ENCODE results near the gene MAN1A2. TPM values are rescaled to one million over a fixed set of nuclear protein-coding genes. Genes with fewer than 3 reads are reported as not detected.
"Not testable (repeated sequence)": the region's sequence is repeated elsewhere in the genome, so short reads cannot be mapped to it uniquely, and the experiment has no call there.

Gene MAN1A2
- total RNA-seq, 1 donor from 2014 or later = 30.1 TPM

DNA sequence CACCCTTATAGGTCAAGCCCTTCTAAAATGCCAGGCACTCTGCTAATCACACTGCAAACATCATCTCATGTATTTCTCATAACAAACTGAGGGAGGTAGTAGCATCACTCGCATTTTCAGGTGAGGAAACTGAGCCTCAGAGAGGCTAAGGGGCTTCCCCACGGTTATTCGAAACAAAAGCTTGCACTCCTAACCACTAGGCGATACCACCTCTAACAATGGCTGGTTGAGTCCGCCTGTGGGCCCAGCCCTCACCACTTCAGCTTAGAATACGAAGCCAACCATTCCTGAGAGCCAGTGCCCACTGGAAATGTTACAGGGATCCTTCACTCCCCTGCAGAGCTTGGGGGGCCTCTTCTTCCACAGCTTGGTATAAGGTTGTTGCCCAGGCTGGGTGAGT is 173.3 kb downstream of the MAN1A2 start:
- Mint-ChIP-seq H3K36me3 (ENCODE audit: low read depth) (no peaks in the 10 kb centered on the region), H3K4me1 (ENCODE audit: low read depth) (peaks cover 31% of the 10 kb centered on the region), H3K4me3 (no peak overlapping the region), H3K27me3 (ENCODE audit: insufficient read depth) (no peaks in the 10 kb centered on the region), H3K9me3 (no peaks in the 10 kb centered on the region), H3K27ac (no peak overlapping the region)
- DNase-seq (ENCODE audit: low spot score) = no peak
- intact Hi-C loops (cut with micrococcal nuclease) = no loop called here

DNA sequence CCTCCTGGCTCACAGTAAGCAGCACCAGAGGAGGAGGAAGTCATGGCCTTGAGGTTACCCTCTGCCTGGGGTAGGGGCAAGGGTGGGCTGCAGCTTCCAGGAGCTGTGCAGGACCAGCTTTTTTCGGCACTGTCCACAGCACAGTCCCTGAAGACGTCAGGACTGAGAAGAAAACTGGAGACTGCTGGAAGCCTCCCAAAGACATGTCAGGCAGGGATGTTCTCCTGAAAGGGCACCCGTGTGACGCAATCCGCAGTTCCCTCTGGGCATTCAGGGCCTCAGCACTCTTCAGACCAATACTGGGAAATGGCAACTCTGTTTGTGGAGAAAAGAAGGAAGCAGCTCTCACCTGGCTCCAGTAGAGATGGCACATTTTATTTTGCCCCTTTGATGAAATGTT is 173.8 kb downstream of the MAN1A2 start:
- peaks cover 31% of the 10 kb centered on the region for H3K4me1 Mint-ChIP-seq (ENCODE audit: low read depth)
- no peak overlapping the region for H3K27ac Mint-ChIP-seq
- peaks cover 4% of the 10 kb centered on the region for H3K27me3 Mint-ChIP-seq (ENCODE audit: insufficient read depth)
- no peaks in the 10 kb centered on the region for H3K36me3 Mint-ChIP-seq (ENCODE audit: low read depth)
- DNase-seq (ENCODE audit: low spot score) = no peak
- H3K9me3 Mint-ChIP-seq = no peaks in the 10 kb centered on the region
- H3K4me3 Mint-ChIP-seq = no peak overlapping the region
- intact Hi-C loops (cut with micrococcal nuclease) = no loop called here

DNA sequence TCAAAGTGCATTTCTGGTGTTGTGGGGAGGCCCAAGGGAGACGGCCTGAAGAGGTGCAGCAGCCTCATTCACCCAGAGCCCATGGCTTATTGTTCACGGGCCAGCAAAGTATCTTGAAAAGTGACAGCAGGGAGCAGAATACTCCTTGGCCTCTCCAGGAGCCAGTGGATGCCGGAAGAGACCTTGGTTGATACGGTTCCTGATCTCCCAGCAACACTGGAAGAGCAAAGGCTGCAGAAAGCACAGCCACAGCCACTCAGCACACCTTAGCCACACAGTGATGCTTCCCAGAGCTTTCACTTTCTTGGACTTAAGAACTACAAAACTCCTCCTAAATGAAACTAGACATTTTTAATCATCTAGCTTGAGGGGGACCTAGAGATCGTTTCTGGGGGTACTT is 174.3 kb downstream of the MAN1A2 start:
- H3K36me3 Mint-ChIP-seq (ENCODE audit: low read depth) = no peaks in the 10 kb centered on the region
- H3K4me1 Mint-ChIP-seq (ENCODE audit: low read depth) = peaks cover 31% of the 10 kb centered on the region
- H3K9me3 Mint-ChIP-seq = no peaks in the 10 kb centered on the region
- H3K4me3 Mint-ChIP-seq = no peak overlapping the region
- intact Hi-C loops (cut with micrococcal nuclease) = no loop called here
- peaks cover 5% of the 10 kb centered on the region for H3K27me3 Mint-ChIP-seq (ENCODE audit: insufficient read depth)
- no peak for DNase-seq (ENCODE audit: low spot score)
- H3K27ac Mint-ChIP-seq = no peak overlapping the region

DNA sequence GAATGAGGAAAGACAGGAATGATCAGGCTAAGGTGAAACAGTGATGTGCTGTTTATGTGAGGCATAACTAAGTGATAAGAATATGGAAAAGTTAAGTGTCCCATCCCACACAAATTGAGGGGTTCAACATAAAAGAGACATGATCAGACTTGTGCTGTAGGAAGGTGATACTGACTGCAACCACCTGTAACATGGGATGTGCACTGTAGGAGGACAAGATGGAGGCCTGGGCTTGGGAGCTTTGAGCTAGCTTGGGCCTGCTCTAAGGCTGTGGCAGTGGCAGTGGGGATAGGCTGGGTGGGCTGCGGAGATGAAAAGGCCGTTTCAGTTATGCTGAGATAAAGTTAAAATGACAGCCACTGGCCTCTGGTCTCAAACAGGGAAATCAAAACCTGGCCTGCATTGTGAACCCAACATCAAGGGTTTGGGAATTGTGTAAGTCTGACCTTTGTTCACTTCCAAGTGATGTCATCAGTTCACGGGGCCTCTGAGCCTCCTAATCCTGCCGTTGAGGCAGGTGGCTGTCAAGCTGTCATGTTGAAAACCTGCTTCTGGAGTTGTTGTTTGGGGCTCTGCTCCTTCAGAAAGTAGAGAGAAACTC is 177.4 kb downstream of the MAN1A2 start:
- Mint-ChIP-seq H3K27me3 (ENCODE audit: insufficient read depth) (peaks cover 11% of the 10 kb centered on the region), H3K4me1 (ENCODE audit: low read depth) (peaks cover 31% of the 10 kb centered on the region), H3K27ac (no peak overlapping the region), H3K9me3 (no peaks in the 10 kb centered on the region), H3K36me3 (ENCODE audit: low read depth) (no peaks in the 10 kb centered on the region), H3K4me3 (no peak overlapping the region)
- no peak for DNase-seq (ENCODE audit: low spot score)
- intact Hi-C loops (cut with micrococcal nuclease) = no loop called here

- Mint-ChIP-seq H3K4me1 (ENCODE audit: low read depth) (peaks cover 19% of the 10 kb centered on the region), H3K27ac (no peak overlapping the region), H3K27me3 (ENCODE audit: insufficient read depth) (peaks cover 11% of the 10 kb centered on the region), H3K36me3 (ENCODE audit: low read depth) (no peaks in the 10 kb centered on the region), H3K9me3 (no peaks in the 10 kb centered on the region), H3K4me3 (no peak overlapping the region)
- no peak for DNase-seq (ENCODE audit: low spot score)
- intact Hi-C loops (cut with micrococcal nuclease) = no loop called here
These were observed 179.2 kb downstream of the MAN1A2 start for GRCh38 chr1:117546467-117546866.

GRCh38 chr1:117553471-117553870 is 186.2 kb downstream of the MAN1A2 start:
- Mint-ChIP-seq H3K4me1 (ENCODE audit: low read depth) (no peaks in the 10 kb centered on the region), H3K36me3 (ENCODE audit: low read depth) (no peaks in the 10 kb centered on the region), H3K27ac (no peak overlapping the region), H3K4me3 (no peak overlapping the region), H3K9me3 (peaks cover 5% of the 10 kb centered on the region), H3K27me3 (ENCODE audit: insufficient read depth) (peaks cover 20% of the 10 kb centered on the region)
- intact Hi-C loops (cut with micrococcal nuclease) = no loop called here
- DNase-seq (ENCODE audit: low spot score) = no peak

DNA sequence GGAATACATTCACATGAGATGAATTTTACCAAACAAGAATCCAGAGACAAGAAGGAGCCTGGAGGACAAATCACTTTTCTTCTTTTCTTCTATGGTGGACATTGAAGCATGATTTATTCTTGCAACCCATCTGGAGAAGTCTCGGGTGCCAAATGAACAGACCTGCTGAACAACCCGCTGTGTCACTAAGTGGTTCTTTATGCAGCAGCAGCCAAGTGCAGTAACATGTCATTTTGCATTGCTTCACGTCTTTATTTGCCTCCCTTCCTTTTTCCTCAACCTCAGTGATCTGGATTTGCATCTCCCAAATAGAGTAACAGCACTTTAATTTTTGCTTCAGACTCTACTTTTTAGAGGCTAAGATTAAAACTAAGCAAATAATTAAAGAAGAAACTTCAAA is 188.6 kb downstream of the MAN1A2 start:
- H3K36me3 Mint-ChIP-seq (ENCODE audit: low read depth) = no peaks in the 10 kb centered on the region
- peaks cover 11% of the 10 kb centered on the region for H3K9me3 Mint-ChIP-seq
- intact Hi-C loops (cut with micrococcal nuclease) = no loop called here

GRCh38 chr1:117556341-117556740 is 189.1 kb downstream of the MAN1A2 start:
- Mint-ChIP-seq H3K27me3 (ENCODE audit: insufficient read depth) (peaks cover 20% of the 10 kb centered on the region), H3K4me3 (no peak overlapping the region), H3K9me3 (peaks cover 11% of the 10 kb centered on the region), H3K4me1 (ENCODE audit: low read depth) (no peaks in the 10 kb centered on the region), H3K36me3 (ENCODE audit: low read depth) (no peaks in the 10 kb centered on the region), H3K27ac (no peak overlapping the region)
- DNase-seq (ENCODE audit: low spot score) = no peak
- intact Hi-C loops (cut with micrococcal nuclease) = no loop called here

More for the DNA sequence above, 188.6 kb downstream of the MAN1A2 start:
- no peak overlapping the region for H3K4me3 Mint-ChIP-seq
- no peak for DNase-seq (ENCODE audit: low spot score)
- no peak overlapping the region for H3K27ac Mint-ChIP-seq
- H3K4me1 Mint-ChIP-seq (ENCODE audit: low read depth) = no peaks in the 10 kb centered on the region
- H3K27me3 Mint-ChIP-seq (ENCODE audit: insufficient read depth) = peaks cover 20% of the 10 kb centered on the region

- H3K4me3 Mint-ChIP-seq = no peak overlapping the region
- peaks cover 20% of the 10 kb centered on the region for H3K27me3 Mint-ChIP-seq (ENCODE audit: insufficient read depth)
- no peaks in the 10 kb centered on the region for H3K4me1 Mint-ChIP-seq (ENCODE audit: low read depth)
- intact Hi-C loops (cut with micrococcal nuclease) = no loop called here
- peaks cover 11% of the 10 kb centered on the region for H3K9me3 Mint-ChIP-seq
- no peaks in the 10 kb centered on the region for H3K36me3 Mint-ChIP-seq (ENCODE audit: low read depth)
- no peak for DNase-seq (ENCODE audit: low spot score)
- H3K27ac Mint-ChIP-seq = no peak overlapping the region
These were observed 189.7 kb downstream of the MAN1A2 start for GRCh38 chr1:117556976-117557375.

GRCh38 chr1:117558451-117558850 is 191.2 kb downstream of the MAN1A2 start:
- not testable (repeated sequence) for DNase-seq (ENCODE audit: low spot score)

DNA sequence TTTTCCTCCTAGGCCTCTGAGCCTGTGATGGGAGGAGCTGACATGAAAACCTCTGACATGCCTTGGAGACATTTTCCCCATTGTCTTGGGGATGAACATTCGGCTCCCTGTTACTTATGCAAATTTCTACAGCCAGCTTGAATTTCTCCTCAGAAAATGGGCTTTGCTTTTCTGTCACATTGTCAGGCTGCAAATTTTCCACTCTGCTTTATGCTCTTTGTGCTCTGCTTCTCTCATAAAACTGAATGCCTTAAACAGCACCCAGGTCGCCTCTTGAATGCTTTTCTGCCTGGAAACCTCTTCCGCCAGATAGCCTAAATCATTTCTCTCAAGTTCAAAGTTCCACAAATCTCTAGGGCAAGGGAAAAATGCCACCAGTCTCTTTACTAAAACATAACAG is 191.9 kb downstream of the MAN1A2 start:
- Mint-ChIP-seq H3K9me3 (peaks cover 11% of the 10 kb centered on the region), H3K4me1 (ENCODE audit: low read depth) (no peaks in the 10 kb centered on the region), H3K27ac (no peak overlapping the region), H3K36me3 (ENCODE audit: low read depth) (no peaks in the 10 kb centered on the region), H3K27me3 (ENCODE audit: insufficient read depth) (peaks cover 18% of the 10 kb centered on the region), H3K4me3 (no peak overlapping the region)
- intact Hi-C loops (cut with micrococcal nuclease) = no loop called here
- no peak for DNase-seq (ENCODE audit: low spot score)

More at GRCh38 chr1:117558451-117558850, 191.2 kb downstream of the MAN1A2 start:
- intact Hi-C loops (cut with micrococcal nuclease); H3K4me1 Mint-ChIP-seq (ENCODE audit: low read depth); H3K36me3 Mint-ChIP-seq (ENCODE audit: low read depth); H3K27ac Mint-ChIP-seq; H3K4me3 Mint-ChIP-seq: not testable (repeated sequence)
- Mint-ChIP-seq H3K27me3 (ENCODE audit: insufficient read depth) (peaks cover 18% of the 10 kb centered on the region), H3K9me3 (peaks cover 11% of the 10 kb centered on the region)

GRCh38 chr1:117559985-117560384 is 192.7 kb downstream of the MAN1A2 start:
- Mint-ChIP-seq H3K4me1 (ENCODE audit: low read depth) (peaks cover 5% of the 10 kb centered on the region), H3K4me3 (no peak overlapping the region), H3K9me3 (peaks cover 11% of the 10 kb centered on the region), H3K27me3 (ENCODE audit: insufficient read depth) (peaks cover 20% of the 10 kb centered on the region), H3K36me3 (ENCODE audit: low read depth) (no peaks in the 10 kb centered on the region), H3K27ac (no peak overlapping the region)
- DNase-seq (ENCODE audit: low spot score) = no peak
- intact Hi-C loops (cut with micrococcal nuclease) = no loop called here

- DNase-seq (ENCODE audit: low spot score) = no peak
- intact Hi-C loops (cut with micrococcal nuclease) = no loop called here
- H3K4me1 Mint-ChIP-seq (ENCODE audit: low read depth) = peaks cover 5% of the 10 kb centered on the region
- H3K27ac Mint-ChIP-seq = no peak overlapping the region
- no peaks in the 10 kb centered on the region for H3K36me3 Mint-ChIP-seq (ENCODE audit: low read depth)
- H3K27me3 Mint-ChIP-seq (ENCODE audit: insufficient read depth) = peaks cover 16% of the 10 kb centered on the region
- H3K4me3 Mint-ChIP-seq = no peak overlapping the region
- peaks cover 11% of the 10 kb centered on the region for H3K9me3 Mint-ChIP-seq
These were observed 193.8 kb downstream of the MAN1A2 start for GRCh38 chr1:117561071-117561470.

DNA sequence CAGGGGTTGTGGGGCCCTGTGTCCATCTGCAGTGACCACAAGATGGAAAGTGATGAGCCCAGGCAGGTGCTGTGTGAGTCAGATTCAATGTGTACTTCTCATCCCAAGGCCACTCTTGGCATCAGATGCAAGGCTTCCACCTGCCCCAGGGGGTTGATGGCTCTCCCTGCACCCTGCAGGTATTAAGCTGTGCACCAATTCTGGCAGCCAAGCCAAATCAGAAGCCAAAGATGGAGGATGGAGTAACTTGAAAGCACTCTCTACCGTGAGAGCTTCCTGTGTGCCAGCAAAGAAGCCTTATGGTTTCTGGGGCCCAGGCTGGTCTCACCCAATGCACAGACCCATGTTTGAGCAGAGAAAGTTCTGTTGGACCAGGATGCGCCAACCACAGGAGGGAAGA is 194.3 kb downstream of the MAN1A2 start:
- peaks cover 11% of the 10 kb centered on the region for H3K9me3 Mint-ChIP-seq
- no peak for DNase-seq (ENCODE audit: low spot score)
- no peak overlapping the region for H3K4me3 Mint-ChIP-seq

More for the DNA sequence above, 194.3 kb downstream of the MAN1A2 start:
- Mint-ChIP-seq H3K27me3 (ENCODE audit: insufficient read depth) (peaks cover 14% of the 10 kb centered on the region), H3K27ac (no peak overlapping the region), H3K36me3 (ENCODE audit: low read depth) (no peaks in the 10 kb centered on the region), H3K4me1 (ENCODE audit: low read depth) (peaks cover 5% of the 10 kb centered on the region)
- intact Hi-C loops (cut with micrococcal nuclease) = no loop called here
